HL-60 (cell line): ENCODE results near the gene SAFB.

Experiments used
- CTCF ChIP-seq: IDR thresholded peaks from one replicate; pipeline ENCODE4 v1.5.1; 2011; ENCODE audit warnings: low read length, control low read depth, inconsistent platforms; ENCODE audit not compliant: insufficient read depth
- POLR2AphosphoS5 ChIP-seq: IDR thresholded peaks from 2 replicates; pipeline ENCODE4 v1.6.1; 2012; ENCODE audit warnings: low read depth

DNA sequence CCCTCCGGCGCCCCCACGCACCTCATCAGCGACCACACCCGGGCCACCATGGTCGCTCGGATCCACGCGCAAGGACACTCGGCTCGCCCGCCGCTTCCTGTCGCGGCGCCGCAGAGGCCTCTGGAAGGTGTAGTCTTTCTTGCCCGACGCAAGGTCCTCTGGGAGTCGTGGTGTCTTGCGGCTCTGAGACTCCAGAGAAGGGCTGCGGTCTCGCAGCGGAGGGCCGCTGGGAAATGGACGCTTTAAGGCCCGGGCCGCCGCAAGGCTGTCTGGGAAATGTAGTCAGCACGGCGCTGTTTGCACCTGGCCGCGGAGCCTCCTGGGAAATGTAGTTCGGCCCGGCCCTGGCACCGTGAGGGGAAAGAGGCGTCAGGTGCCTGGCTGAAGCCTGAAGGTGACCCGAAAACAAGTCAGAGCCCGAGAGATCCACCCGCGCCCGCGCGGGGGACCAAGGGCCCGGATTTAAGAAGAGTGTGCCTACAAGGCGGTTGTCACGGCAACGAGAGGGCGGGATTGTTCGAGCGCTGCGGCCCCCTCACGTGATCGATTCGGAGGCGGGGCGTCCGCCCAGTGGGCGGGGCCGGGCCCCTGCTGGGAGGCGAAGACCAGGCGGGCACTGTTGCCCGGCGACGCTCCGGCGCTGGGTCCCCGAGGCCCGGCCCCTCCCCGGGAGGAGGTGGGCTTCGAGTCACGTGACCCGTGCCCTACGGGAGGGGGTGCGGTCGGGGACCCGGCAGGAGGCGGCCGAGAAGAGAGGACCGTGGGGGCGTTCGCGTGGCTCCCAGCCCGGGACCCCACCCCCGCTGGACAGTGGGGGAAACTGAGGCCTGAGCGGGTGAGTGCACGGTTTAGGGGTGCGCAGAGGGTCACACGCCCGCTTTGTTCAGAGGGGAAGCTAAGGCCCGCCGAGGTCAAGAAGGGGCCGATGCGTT lies 57.8 kb downstream of the SAFB start, which contains the start of the genes HSD11B1L and MICOS13:
- no peak for TF ChIP-seq CTCF
- peak; percentile 71 for TF ChIP-seq POLR2AphosphoS5
